ENCODE data around the gene METTL1.

DNA sequence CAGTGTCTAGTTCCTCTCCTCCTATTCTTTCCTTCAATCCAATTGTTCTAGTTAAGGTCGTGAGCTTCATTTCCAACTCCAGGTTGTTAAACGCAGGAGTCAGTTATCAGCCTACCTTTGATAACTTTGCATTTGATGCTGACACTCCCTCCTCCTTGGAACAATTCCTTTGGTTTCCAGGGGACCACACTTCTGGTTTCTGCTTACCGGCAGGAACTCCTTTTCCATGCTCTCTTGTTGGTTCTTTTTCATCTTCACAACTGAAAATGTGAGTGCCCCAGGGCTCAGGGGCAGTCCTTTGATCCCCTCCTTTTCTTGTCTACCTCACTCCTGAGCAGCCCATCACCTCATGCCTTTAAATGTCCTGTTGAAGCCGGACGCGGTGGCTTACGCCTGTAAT lies 5.5 kb upstream of the METTL1 start:
- TF ChIP-seq, protein P1, sequence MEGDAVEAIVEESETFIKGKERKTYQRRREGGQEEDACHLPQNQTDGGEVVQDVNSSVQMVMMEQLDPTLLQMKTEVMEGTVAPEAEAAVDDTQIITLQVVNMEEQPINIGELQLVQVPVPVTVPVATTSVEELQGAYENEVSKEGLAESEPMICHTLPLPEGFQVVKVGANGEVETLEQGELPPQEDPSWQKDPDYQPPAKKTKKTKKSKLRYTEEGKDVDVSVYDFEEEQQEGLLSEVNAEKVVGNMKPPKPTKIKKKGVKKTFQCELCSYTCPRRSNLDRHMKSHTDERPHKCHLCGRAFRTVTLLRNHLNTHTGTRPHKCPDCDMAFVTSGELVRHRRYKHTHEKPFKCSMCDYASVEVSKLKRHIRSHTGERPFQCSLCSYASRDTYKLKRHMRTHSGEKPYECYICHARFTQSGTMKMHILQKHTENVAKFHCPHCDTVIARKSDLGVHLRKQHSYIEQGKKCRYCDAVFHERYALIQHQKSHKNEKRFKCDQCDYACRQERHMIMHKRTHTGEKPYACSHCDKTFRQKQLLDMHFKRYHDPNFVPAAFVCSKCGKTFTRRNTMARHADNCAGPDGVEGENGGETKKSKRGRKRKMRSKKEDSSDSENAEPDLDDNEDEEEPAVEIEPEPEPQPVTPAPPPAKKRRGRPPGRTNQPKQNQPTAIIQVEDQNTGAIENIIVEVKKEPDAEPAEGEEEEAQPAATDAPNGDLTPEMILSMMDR (IDR thresholded peaks at IDR 0.05; ENCODE audit: low read depth, low read length): no peak
- no peak for TF ChIP-seq POLR2A (IDR thresholded peaks at IDR 0.05; ENCODE audit: extremely low read depth, insufficient read length)
